ENCODE data around the gene FEN1.

The FEN1 gene, protein sequence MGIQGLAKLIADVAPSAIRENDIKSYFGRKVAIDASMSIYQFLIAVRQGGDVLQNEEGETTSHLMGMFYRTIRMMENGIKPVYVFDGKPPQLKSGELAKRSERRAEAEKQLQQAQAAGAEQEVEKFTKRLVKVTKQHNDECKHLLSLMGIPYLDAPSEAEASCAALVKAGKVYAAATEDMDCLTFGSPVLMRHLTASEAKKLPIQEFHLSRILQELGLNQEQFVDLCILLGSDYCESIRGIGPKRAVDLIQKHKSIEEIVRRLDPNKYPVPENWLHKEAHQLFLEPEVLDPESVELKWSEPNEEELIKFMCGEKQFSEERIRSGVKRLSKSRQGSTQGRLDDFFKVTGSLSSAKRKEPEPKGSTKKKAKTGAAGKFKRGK

GRCh38 chr11:61792310-61793082 lies at the start of gene FEN1, which contains the start of gene TMEM258:
TSS of gene FEN1 (plus strand) at chr11:61792911. CDS start at chr11:61795362, 2,451 bp downstream.
TSS of gene TMEM258 (minus strand) at chr11:61792599. CDS start at chr11:61792558, 41 bp downstream.
- peak; percentile 80 for DNase-seq

- DNase-seq = no peak
Measured at GRCh38 chr11:61743486-61744095, 49.1 kb upstream of the FEN1 start.

- DNase-seq = no peak
Measured at GRCh38 chr11:61744181-61744580, 48.5 kb upstream of the FEN1 start.

- DNase-seq = no peak
Measured at GRCh38 chr11:61744609-61745156, 48.0 kb upstream of the FEN1 start.

DNA sequence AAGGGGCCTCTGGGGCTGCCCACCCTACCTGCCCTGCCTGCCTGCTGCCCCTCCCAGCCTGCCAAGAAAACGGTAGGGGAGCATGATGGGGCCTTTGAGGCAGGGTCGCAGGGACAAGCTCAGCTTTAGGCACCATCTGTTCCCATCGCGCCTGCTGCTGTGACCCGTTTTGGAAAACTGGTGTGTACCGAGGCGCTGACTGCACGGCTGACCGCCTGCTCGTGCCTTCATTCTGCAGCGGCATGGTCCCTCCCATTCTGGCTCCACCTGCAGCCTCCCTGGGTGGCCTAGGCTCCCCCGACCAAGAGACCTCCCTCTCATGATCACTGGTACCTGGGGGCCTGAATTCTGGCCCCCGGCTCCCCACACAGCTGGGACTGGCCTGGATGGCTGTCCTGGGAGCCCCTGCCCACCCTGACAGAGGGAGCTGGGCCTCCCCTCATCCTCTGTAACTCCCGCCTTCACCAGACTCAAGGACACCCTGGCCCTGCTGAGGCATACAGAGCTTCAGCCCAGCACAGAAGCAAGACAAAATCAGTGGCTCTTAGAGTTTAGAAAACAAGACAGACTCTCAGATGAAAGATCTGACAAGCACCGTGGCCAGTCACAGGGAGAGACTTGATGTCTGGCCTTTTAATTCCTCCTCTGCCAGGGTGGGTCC lies 46.8 kb upstream of the FEN1 start:
- no peak for DNase-seq

GRCh38 chr11:61746442-61747191 lies 46.1 kb upstream of the FEN1 start:
- no peak for DNase-seq

GRCh38 chr11:61747192-61747966 lies 45.3 kb upstream of the FEN1 start:
- DNase-seq = no peak

GRCh38 chr11:61747967-61748285 lies 44.8 kb upstream of the FEN1 start:
- no peak for DNase-seq

- no peak for DNase-seq
Measured at GRCh38 chr11:61749591-61750217, 43.0 kb upstream of the FEN1 start.

- DNase-seq = no peak
Measured at GRCh38 chr11:61750631-61751273, 42.0 kb upstream of the FEN1 start.

DNA sequence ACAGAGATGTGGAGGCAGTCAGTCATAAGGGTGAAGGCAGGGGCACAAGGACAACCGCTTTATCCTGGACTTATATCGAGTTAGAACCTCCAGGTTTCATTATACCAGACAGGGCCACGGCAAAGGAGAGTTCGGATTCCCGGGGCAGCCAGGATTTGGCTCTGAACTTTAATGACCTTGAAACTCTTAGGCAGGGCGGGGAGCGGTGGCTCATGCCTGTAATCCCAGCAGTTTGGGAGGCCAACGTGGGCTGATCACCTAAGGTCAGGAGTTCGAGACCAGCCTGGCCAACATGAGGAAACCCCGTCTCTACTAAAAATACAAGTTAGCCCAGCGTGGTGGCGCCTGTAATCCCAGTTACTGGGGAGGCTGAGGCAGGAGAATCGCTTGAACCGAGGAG lies 41.3 kb upstream of the FEN1 start:
- no peak for DNase-seq

DNA sequence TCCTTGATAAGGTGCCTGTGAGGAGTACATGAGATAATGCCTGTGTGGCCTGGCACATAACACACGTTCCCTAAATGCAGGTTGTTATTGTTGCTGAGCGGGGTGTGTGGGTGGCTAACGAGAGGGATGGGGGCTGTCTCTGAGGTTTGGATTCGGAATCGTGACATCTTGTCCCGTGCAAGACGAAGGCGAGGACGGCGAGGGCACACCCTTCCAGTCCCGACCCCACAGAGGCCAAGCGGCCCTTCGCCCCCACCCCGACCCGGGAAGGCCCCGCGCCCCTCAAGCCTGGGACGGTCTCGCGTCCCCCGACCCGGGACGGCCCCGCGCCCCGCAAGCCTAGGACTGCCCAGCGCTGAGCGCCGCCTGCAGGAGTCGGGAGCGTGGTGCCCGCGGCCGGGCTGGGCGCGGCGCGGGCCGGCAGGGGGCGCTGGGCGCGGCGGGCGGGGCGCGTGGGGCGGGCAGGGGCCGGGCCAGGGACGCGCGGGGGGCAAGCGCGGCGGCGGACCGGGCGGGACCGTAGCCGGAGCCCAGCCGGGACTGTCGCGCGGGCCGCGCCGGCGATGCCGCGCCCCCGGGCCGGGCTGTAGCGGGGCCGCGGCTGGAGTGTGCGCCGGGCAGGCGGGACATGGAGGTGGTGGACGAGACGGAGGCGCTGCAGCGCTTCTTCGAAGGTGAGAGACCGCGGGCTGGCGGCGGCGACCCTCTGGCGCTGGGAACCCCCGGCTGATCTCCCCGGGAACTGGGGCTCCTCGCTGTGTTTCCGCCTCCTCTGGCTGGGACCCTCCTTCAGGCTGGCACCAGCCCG lies 40.4 kb upstream of the FEN1 start, which contains the start of gene MYRF:
TSS of gene MYRF (plus strand) at position 520 of the 808 bp plus-strand sequence. CDS start at position 629, 109 bp downstream.
- no peak for DNase-seq

DNA sequence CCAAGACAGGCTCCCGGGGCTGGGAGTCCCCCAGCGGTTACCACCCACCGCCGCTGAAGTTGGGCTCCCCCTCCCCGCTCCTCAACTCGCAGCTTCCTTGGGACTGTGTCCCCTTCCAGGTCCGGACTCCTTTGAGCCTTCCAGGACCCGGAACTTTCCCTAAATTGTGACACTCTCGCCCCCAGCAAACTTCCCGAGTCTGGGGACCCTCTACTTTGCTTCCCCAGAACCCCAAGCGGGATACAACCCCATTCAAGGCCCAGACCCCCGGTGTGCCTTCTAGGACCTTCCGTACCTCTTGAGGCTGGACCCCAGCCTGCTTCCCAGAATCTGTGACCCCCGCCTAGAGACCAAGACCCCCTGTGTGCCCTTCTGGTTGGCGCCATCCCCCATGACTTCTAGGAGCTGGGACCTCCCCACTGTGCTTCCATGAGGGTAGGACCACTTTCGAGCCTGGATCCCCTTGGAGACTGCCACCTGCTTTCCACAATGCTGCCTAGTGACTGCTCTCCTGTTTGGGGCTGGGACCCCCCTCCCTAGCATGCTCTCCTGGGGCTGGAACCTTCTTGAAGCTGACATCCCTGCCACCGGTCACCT lies 39.7 kb upstream of the FEN1 start:
- no peak for DNase-seq

- DNase-seq = no peak
Measured at GRCh38 chr11:61753672-61754071, 39.0 kb upstream of the FEN1 start.

- no peak for DNase-seq
Measured at GRCh38 chr11:61754534-61755482, 37.9 kb upstream of the FEN1 start.

- DNase-seq = no peak
Measured at GRCh38 chr11:61756147-61756451, 36.6 kb upstream of the FEN1 start.

DNA sequence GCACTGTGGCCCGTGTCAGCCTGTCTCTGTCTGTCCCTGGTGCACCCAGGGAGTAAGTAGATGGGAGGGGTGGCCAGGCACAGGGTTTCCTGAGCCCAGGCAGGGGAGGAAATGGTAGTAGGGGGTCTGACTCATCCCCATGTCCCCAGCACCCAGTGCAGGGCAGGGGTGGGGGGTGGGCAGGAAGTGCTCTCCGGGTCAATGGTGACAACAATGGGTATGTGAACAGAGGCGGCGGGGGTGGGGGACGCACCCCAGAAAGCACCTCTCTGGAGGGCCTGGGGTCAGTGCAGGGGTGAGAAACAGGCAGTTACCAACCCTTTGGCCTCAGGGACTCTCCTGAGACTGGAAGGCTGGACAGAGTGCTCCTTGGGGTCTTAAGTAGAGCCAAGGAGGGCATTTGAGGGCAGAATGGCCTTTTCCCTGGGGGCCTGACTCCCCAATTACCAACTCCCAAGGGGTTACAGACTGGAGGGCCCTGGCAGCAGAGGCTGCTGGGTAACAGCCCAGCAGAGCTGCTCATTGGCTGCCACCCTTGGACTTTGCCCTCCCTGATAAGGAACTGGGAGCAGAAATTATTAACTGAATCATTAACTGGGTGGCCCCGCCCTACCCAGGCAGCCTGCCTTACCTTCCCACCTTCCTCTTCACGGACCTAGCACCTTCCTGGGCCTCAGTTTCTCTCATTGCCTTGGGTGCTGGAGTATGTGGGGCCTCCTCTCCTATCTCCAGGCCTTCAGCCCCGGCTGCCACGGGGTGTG lies 36.1 kb upstream of the FEN1 start:
- DNase-seq = no peak
